Sigmoid colon (tissue), 7 donors: ENCODE results near the gene TNNI3K. TPM values are rescaled to one million over a fixed set of nuclear protein-coding genes. Genes with fewer than 3 reads are reported as not detected.

Experiments used
- DNase-seq: peaks from one replicate; pipeline ENCODE4 v3.0.0-alpha.2; 2019
- H3K27ac ChIP-seq, 4 donors: fragments of 200-600 bp; sonication (generic); one replicate each; pipeline ENCODE4 v1.5.1; 2016 to 2019; ENCODE audit warnings: mild to moderate bottlenecking in 1 of 4
- H3K27me3 ChIP-seq, 3 donors: fragments of 200-600 bp; sonication (generic); one replicate each; pipeline ENCODE4 v1.5.1; 2019; ENCODE audit warnings: mild to moderate bottlenecking in 1 of 3
- H3K36me3 ChIP-seq, 4 donors: fragments of 200-600 bp; sonication (generic); one replicate each; pipeline ENCODE4 v1.5.1; 2016 to 2019
- H3K4me1 ChIP-seq, 4 donors: fragments of 200-600 bp; sonication (generic); one replicate each; pipeline ENCODE4 v1.5.1; 2017 to 2019
- H3K4me3 ChIP-seq, 4 donors: fragments of 200-600 bp; sonication (generic); one replicate each; pipeline ENCODE4 v1.5.1; 2017 to 2019; ENCODE audit warnings: mild to moderate bottlenecking in 2 of 4, moderate library complexity in 1 of 4
- H3K9me3 ChIP-seq, 4 donors: fragments of 200-600 bp in 3 of 4; sonication (generic) in 3 of 4; one replicate each; pipeline versions ENCODE4 v1.5.1 to v1.6.1; 2013 to 2019
- CTCF ChIP-seq, 4 experiments: fragments of 450-650 bp in 3 of 4; fragments of 200-600 bp in 1 of 4; IDR thresholded peaks; one replicate each; pipeline ENCODE4 v1.5.1; 2016 to 2019; ENCODE audit warnings: antibody characterized with exemption in 4 of 4, mild to moderate bottlenecking in 3 of 4, moderate library complexity in 2 of 4
- EP300 ChIP-seq, 4 donors: sonication (generic); formaldehyde crosslinking; IDR thresholded peaks; one replicate each; pipeline ENCODE4 v1.6.1; 2017; ENCODE audit warnings: antibody characterized with exemption in 4 of 4
- POLR2A ChIP-seq, 2 donors: fragments of 450-650 bp; IDR thresholded peaks; one replicate each; pipeline ENCODE4 v1.6.1; 2016; ENCODE audit warnings: antibody characterized with exemption in 2 of 2, mild to moderate bottlenecking in 2 of 2, moderate library complexity in 2 of 2
- POLR2AphosphoS5 ChIP-seq, 4 donors: sonication (generic); formaldehyde crosslinking; IDR thresholded peaks; one replicate each; pipeline ENCODE4 v1.6.1; 2017; ENCODE audit warnings: antibody characterized with exemption in 4 of 4
- WGBS, 2 donors: extraction: QIAGEN DNeasy Blood & Tissue Kit; methylation state at CpG; one replicate each; pipeline ENCODE4 v1.1.7; 2013; 5-methylcytosine and 5-hydroxymethylcytosine counted together
- intact Hi-C: fragments of 100-400 bp; cut with DNase I; formaldehyde crosslinking; loops from one replicate; pipeline ENCODE4 v1.15.1; 2023
- polyA plus RNA-seq, 3 donors: library from polyadenylated mRNA; stranded (reverse); fragments of 200-250 nt; gene quantifications; one replicate each; pipeline ENCODE4 v1.2.3, GENCODE V29; 2013
- total RNA-seq, 4 donors: library from RNA; depleted of rRNA; stranded (reverse); fragments of >200 nt; gene quantifications; one replicate each; pipeline ENCODE4 v1.1.0, GENCODE V29; 2016
- donor health status: healthy with polysubstance abuse.
- donor health status: Bipolar disorder and iron deficiency.
- donor health status: healthy.

TNNI3K gene
- total and polyA plus RNA-seq, 7 donors, result 0.45 to 6.9 (median 3.8) TPM; not detected in 1

- intact Hi-C loops, result no loop called here
- WGBS, 2 donors, result 82 to 86% methylated on average over 6 of the region's 6 CpGs
Measured at GRCh38 chr1:74464037-74464436, 228.8 kb downstream of the TNNI3K start.

DNA sequence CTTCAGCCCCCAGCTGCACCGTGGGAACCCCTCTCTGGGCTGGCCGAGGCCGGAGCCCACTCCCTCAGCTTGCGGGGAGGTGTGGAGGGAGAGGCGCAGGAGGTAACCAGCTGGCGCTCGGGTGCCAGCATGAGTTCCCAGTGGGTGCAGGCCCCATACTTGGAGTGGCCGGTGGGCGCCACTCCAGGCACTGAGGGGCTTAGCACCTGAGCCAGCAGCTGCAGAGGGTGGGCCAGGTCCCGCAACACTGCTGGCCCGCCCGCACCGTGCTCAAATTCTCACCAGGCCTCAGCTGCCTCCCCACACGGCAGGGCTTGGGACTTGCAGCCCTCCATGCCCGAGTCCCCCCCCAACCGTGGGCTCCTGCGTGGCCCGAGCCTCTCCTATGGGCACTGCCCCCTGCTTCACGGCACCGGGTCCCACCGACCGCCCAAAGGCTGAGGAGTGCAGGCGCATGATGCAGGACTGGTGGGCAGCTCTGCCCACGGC lies 230.1 kb downstream of the TNNI3K start:
- WGBS, 2 donors, result 95 to 96% methylated on average over 24 of the region's 24 CpGs
- no peak for DNase-seq
- no peak for TF ChIP-seq POLR2A (IDR thresholded peaks at IDR 0.05)
- no peak for TF ChIP-seq CTCF (IDR thresholded peaks at IDR 0.05)
- TF ChIP-seq EP300 (IDR thresholded peaks at IDR 0.05), result no peak

More at GRCh38 chr1:74464037-74464436, 228.8 kb downstream of the TNNI3K start:
- DNase-seq, result no peak
- TF ChIP-seq EP300 (IDR thresholded peaks at IDR 0.05) (no peak), POLR2A (IDR thresholded peaks at IDR 0.05) (no peak), POLR2AphosphoS5 (IDR thresholded peaks at IDR 0.05) (no peak), CTCF (IDR thresholded peaks at IDR 0.05) (no peak)
- Histone ChIP-seq H3K27me3 (no peaks in the 10 kb centered on the region), H3K4me1 (no peaks in the 10 kb centered on the region), H3K27ac (no peak overlapping the region), H3K36me3 (no peaks in the 10 kb centered on the region), H3K9me3 (no peaks in the 10 kb centered on the region), H3K4me3 (no peak overlapping the region)

GRCh38 chr1:74467786-74468377 lies 232.7 kb downstream of the TNNI3K start:
- no peaks in the 10 kb centered on the region for H3K9me3 ChIP-seq
- no peak for DNase-seq
- H3K27ac ChIP-seq, result no peak overlapping the region
- TF ChIP-seq POLR2AphosphoS5 (IDR thresholded peaks at IDR 0.05) (no peak), EP300 (IDR thresholded peaks at IDR 0.05) (no peak), POLR2A (IDR thresholded peaks at IDR 0.05) (no peak), CTCF (IDR thresholded peaks at IDR 0.05) (no peak)
- WGBS, 2 donors, result 36 to 76% methylated on average over 3 of the region's 3 CpGs
- H3K27me3 ChIP-seq, result no peaks in the 10 kb centered on the region
- H3K36me3 ChIP-seq, result no peaks in the 10 kb centered on the region
- peaks cover 0 to 3% (median 0%) of the 10 kb centered on the region in 4 donors for H3K4me1 ChIP-seq
- no peak overlapping the region for H3K4me3 ChIP-seq
- intact Hi-C loops, result no loop called here

More for the DNA sequence above, 230.1 kb downstream of the TNNI3K start:
- intact Hi-C loops, result no loop called here
- Histone ChIP-seq H3K27ac (no peak overlapping the region), H3K4me3 (no peak overlapping the region), H3K36me3 (no peaks in the 10 kb centered on the region), H3K27me3 (no peaks in the 10 kb centered on the region), H3K4me1 (no peaks in the 10 kb centered on the region), H3K9me3 (no peaks in the 10 kb centered on the region)

- Histone ChIP-seq H3K36me3 (no peaks in the 10 kb centered on the region), H3K27me3 (no peaks in the 10 kb centered on the region), H3K4me3 (no peak overlapping the region), H3K4me1 (peaks cover 0 to 3% (median 0%) of the 10 kb centered on the region in 4 donors), H3K9me3 (no peaks in the 10 kb centered on the region), H3K27ac (no peak overlapping the region)
- TF ChIP-seq POLR2A (IDR thresholded peaks at IDR 0.05) (no peak), EP300 (IDR thresholded peaks at IDR 0.05) (no peak), POLR2AphosphoS5 (IDR thresholded peaks at IDR 0.05) (no peak), CTCF (IDR thresholded peaks at IDR 0.05) (peak in 3 of 4 experiments; percentile 28 to 62 (median 30))
- 7 to 13% methylated on average over 2 of the region's 2 CpGs for WGBS, 2 donors
- no peak for DNase-seq
- intact Hi-C loops, result no loop called here
Measured at GRCh38 chr1:74468982-74469603, 233.9 kb downstream of the TNNI3K start.
